HepG2 (cell line): Measurements from ENCODE around the gene PHF5A. TPM values are rescaled to one million over a fixed set of nuclear protein-coding genes. Genes with fewer than 3 reads are reported as not detected.

ENCODE experiments used
- ATF7-NPFF ChIP-seq: sonication (generic); formaldehyde crosslinking; IDR thresholded peaks from 2 replicates; pipeline ENCODE4 v1.8.1; 2023; ENCODE audit warnings: mild to moderate bottlenecking, low read depth, missing genetic modification reagents, moderate library complexity
- EP300 ChIP-seq, 3 experiments: sonication (generic) in 1 of 3; formaldehyde crosslinking in 1 of 3; IDR thresholded peaks; 2 replicates each; pipeline versions ENCODE4 v1.5.1 to v1.6.1; 2011 to 2020; ENCODE audit warnings: low read depth in 2 of 3, low read length in 2 of 3, borderline replicate concordance in 1 of 3, improper control_type of control experiment in 1 of 3, mild to moderate bottlenecking in 1 of 3, missing genetic modification reagents in 1 of 3, moderate library complexity in 1 of 3
- ETV5 ChIP-seq: IDR thresholded peaks from 2 replicates; pipeline ENCODE4 v1.6.1; 2018; ENCODE audit warnings: missing biosample characterization, missing genetic modification reagents, inconsistent platforms, borderline replicate concordance
- ETV6 ChIP-seq: sonication (generic); formaldehyde crosslinking; conservative IDR thresholded peaks from 2 replicates; pipeline ENCODE4 v1.4.0; 2020; ENCODE audit warnings: missing genetic modification reagents
- FOSL2 ChIP-seq: sonication (generic); formaldehyde crosslinking; IDR thresholded peaks from 2 replicates; pipeline ENCODE4 v1.4.0; 2020; ENCODE audit warnings: missing genetic modification reagents
- HINFP ChIP-seq: sonication (generic); formaldehyde crosslinking; IDR thresholded peaks from 2 replicates; pipeline ENCODE4 v1.4.0; 2020; ENCODE audit warnings: low read depth, mild to moderate bottlenecking, missing genetic modification reagents
- IRF2 ChIP-seq: IDR thresholded peaks from 2 replicates; pipeline ENCODE4 v1.6.1; 2018; ENCODE audit warnings: missing genetic modification reagents, missing compliant biosample characterization
- KDM3A ChIP-seq: IDR thresholded peaks from 2 replicates; pipeline ENCODE4 v1.6.1; 2018; ENCODE audit warnings: low read depth, missing compliant biosample characterization
- NFYB ChIP-seq: sonication (generic); formaldehyde crosslinking; IDR thresholded peaks from 2 replicates; pipeline ENCODE4 v1.4.0; 2020; ENCODE audit warnings: missing genetic modification reagents
- POLR2AphosphoS5 ChIP-seq: IDR thresholded peaks from 2 replicates; pipeline ENCODE4 v1.6.1; 2012; ENCODE audit warnings: low read depth, low read length
- RBM22 ChIP-seq: fragments of 200-400 bp; formaldehyde crosslinking; optimal IDR thresholded peaks from 2 replicates; pipeline ENCODE3; 2017; ENCODE audit warnings: mild to moderate bottlenecking, low read length, moderate library complexity
- RERE ChIP-seq: IDR thresholded peaks from 2 replicates; pipeline ENCODE4 v1.6.1; 2016; ENCODE audit warnings: low read depth, missing genetic modification reagents, missing compliant biosample characterization
- RFX5 ChIP-seq: IDR thresholded peaks from 2 replicates; pipeline ENCODE4 v1.6.1; 2011; ENCODE audit warnings: low read depth, low read length, improper control_type of control experiment
- SP2 ChIP-seq: sonication (generic); formaldehyde crosslinking; IDR thresholded peaks from 2 replicates; pipeline ENCODE4 v1.5.1; 2020; ENCODE audit warnings: mild to moderate bottlenecking, missing genetic modification reagents
- ZBTB34 ChIP-seq: sonication (generic); formaldehyde crosslinking; IDR thresholded peaks from 2 replicates; pipeline ENCODE4 v1.8.0; 2022; ENCODE audit warnings: mild to moderate bottlenecking, missing genetic modification reagents
- ZFP41 ChIP-seq: sonication (generic); formaldehyde crosslinking; IDR thresholded peaks from 2 replicates; pipeline ENCODE4 v1.4.0; 2020; ENCODE audit warnings: mild to moderate bottlenecking, missing genetic modification reagents, borderline replicate concordance
- ZNF597 ChIP-seq: sonication (generic); formaldehyde crosslinking; IDR thresholded peaks from 2 replicates; pipeline ENCODE4 v1.5.0; 2020; ENCODE audit warnings: missing genetic modification reagents
- ZNF766 ChIP-seq: sonication (generic); formaldehyde crosslinking; IDR thresholded peaks from 2 replicates; pipeline ENCODE4 v1.5.0; 2020; ENCODE audit warnings: missing genetic modification reagents, borderline replicate concordance
- ZNF776 ChIP-seq: sonication (generic); formaldehyde crosslinking; IDR thresholded peaks from 2 replicates; pipeline ENCODE4 v1.4.0; 2020; ENCODE audit warnings: mild to moderate bottlenecking, missing genetic modification reagents
- polyA plus RNA-seq, 8 experiments: library from polyadenylated mRNA; depleted of rRNA in 3 of 8; stranded (reverse) in 7 of 8; unstranded in 1 of 8; fragments of >200 nt; fragmentation: Illumina TruSeq in 4 of 8; extraction: Trizol in 4 of 8; gene quantifications; 2 replicates each; pipeline versions ENCODE4 v1.2.1 to v1.2.3, GENCODE V29; 2011 to 2016; ENCODE audit warnings: low read depth in 4 of 8, missing spikeins in 1 of 8, mixed read lengths in 1 of 8; ENCODE audit not compliant: insufficient read depth in 1 of 8
- total RNA-seq, 5 experiments: library from RNA; depleted of rRNA; stranded (reverse); fragments of >200 nt; fragmentation: Illumina TruSeq; extraction: Trizol; gene quantifications; 2 replicates each; pipeline ENCODE4 v1.2.3, GENCODE V29; 2016; ENCODE audit warnings: low read depth in 1 of 5

The PHF5A gene
- total and polyA plus RNA-seq, 2 of the 13 experiments (the other 11 are each of a cell fraction or from before 2014, with no cell fraction given), result 56.6 to 105 TPM

GRCh38 chr22:41448189-41448808 lies 20.2 kb downstream of the PHF5A start (continued):
- TF ChIP-seq RBM22, result no peak
- peak; percentile 88; the same call in 1 of the 2 replicates for TF ChIP-seq IRF2 (CRISPR knock-in tag)
- TF ChIP-seq FOSL2 (CRISPR knock-in tag), result peak; percentile 79
- TF ChIP-seq ZNF597 (CRISPR knock-in tag), result no peak
- TF ChIP-seq RFX5, result peak; percentile 99
- TF ChIP-seq ATF7-NPFF (CRISPR knock-in tag), result 0 out of 2 replicates have a peak, but pooled peaks have one; percentile 51
- TF ChIP-seq HINFP, result peak; percentile 24; the same call in 1 of the 2 replicates
- peak; percentile 89 for TF ChIP-seq EP300 (IDR thresholded peaks at IDR 0.05; ENCODE audit: low read depth in 2 of 2, low read length in 2 of 2)
- TF ChIP-seq EP300 (CRISPR knock-in tag; IDR thresholded peaks at IDR 0.05; ENCODE audit: borderline replicate concordance), result 0 out of 2 replicates have a peak, but pooled peaks have one; percentile 51
- TF ChIP-seq ZBTB34 (CRISPR knock-in tag), result no peak
- 0 out of 2 replicates have a peak, but pooled peaks have one; percentile 7 for TF ChIP-seq ZNF766 (CRISPR knock-in tag)
- peak; percentile 90 for TF ChIP-seq POLR2AphosphoS5
- TF ChIP-seq ZNF776 (CRISPR knock-in tag), result no peak
- TF ChIP-seq RERE (CRISPR knock-in tag), result peak; percentile 5; the same call in 1 of the 2 replicates
- peak; percentile 86 for TF ChIP-seq NFYB (CRISPR knock-in tag)
- peak; percentile 24; the same call in 1 of the 2 replicates for TF ChIP-seq ETV6 (CRISPR knock-in tag)
- TF ChIP-seq ZFP41 (CRISPR knock-in tag), result 0 out of 2 replicates have a peak, but pooled peaks have one; percentile 66
- TF ChIP-seq ETV5 (CRISPR knock-in tag), result peak; percentile 49; the same call in 1 of the 2 replicates
- TF ChIP-seq SP2 (CRISPR knock-in tag), result peak; percentile 55; the same call in 1 of the 2 replicates
- 0 out of 2 replicates have a peak, but pooled peaks have one; percentile 20 for TF ChIP-seq KDM3A (CRISPR knock-in tag)
